ENCODE results near the gene STK32B. TPM values are rescaled to one million over a fixed set of nuclear protein-coding genes. Genes with fewer than 3 reads are reported as not detected.

STK32B gene
- total and polyA plus RNA-seq, 7 experiments from 2014 or later, result 1.7 TPM; not detected in 6

- Mint-ChIP-seq H3K27ac (no peak overlapping the region), H3K36me3 (peaks cover 0 to 4% (median 0%) of the 10 kb centered on the region in 5 donors), H3K4me1 (no peaks in the 10 kb centered on the region), H3K27me3 (peaks cover 0 to 18% (median 7%) of the 10 kb centered on the region in 5 donors), H3K9me3 (peaks cover 0 to 14% (median 0%) of the 10 kb centered on the region in 11 donors), H3K4me3 (no peak overlapping the region)
- Histone ChIP-seq H3K9me3 (ENCODE audit: control insufficient read depth in 2 of 3, low read length in 3 of 3) (no peaks in the 10 kb centered on the region), H3K27me3 (ENCODE audit: control insufficient read depth in 2 of 2, insufficient read depth in 2 of 2, low read length in 2 of 2) (no peaks in the 10 kb centered on the region), H3K4me1 (ENCODE audit: control insufficient read depth in 2 of 2, insufficient read depth in 2 of 2, low read length in 2 of 2) (no peaks in the 10 kb centered on the region), H3K27ac (ENCODE audit: low read depth, low read length) (no peak overlapping the region), H3K4me3 (ENCODE audit: low read length) (no peak overlapping the region), H3K36me3 (ENCODE audit: control insufficient read depth in 2 of 3, insufficient read depth in 3 of 3, low read length in 3 of 3) (no peaks in the 10 kb centered on the region)
- DNase-seq, result no peak
- intact Hi-C loops (cut with micrococcal nuclease), result no loop called here
- no peak for ATAC-seq
- ChIA-PET CTCF (no interaction called here), POLR2A (no interaction called here)
These were observed 70.8 kb downstream of the STK32B start for GRCh38 chr4:5122114-5122513.

- Histone ChIP-seq H3K9me3 (ENCODE audit: control insufficient read depth in 2 of 3, low read length in 3 of 3) (no peaks in the 10 kb centered on the region), H3K27ac (ENCODE audit: low read depth, low read length) (no peak overlapping the region), H3K36me3 (ENCODE audit: control insufficient read depth in 2 of 3, insufficient read depth in 3 of 3, low read length in 3 of 3) (no peaks in the 10 kb centered on the region), H3K4me1 (ENCODE audit: control insufficient read depth in 2 of 2, insufficient read depth in 2 of 2, low read length in 2 of 2) (no peaks in the 10 kb centered on the region), H3K27me3 (ENCODE audit: control insufficient read depth in 2 of 2, insufficient read depth in 2 of 2, low read length in 2 of 2) (no peaks in the 10 kb centered on the region), H3K4me3 (ENCODE audit: low read length) (no peak overlapping the region)
- Mint-ChIP-seq H3K27ac (no peak overlapping the region), H3K4me1 (no peaks in the 10 kb centered on the region), H3K36me3 (peaks cover 0 to 4% (median 0%) of the 10 kb centered on the region in 5 donors), H3K4me3 (no peak overlapping the region), H3K27me3 (peaks cover 0 to 18% (median 7%) of the 10 kb centered on the region in 5 donors), H3K9me3 (peaks cover 0 to 14% (median 0%) of the 10 kb centered on the region in 11 donors)
- intact Hi-C loops (cut with micrococcal nuclease), result no loop called here
- no peak for DNase-seq
- ATAC-seq, result no peak
- POLR2A ChIA-PET, result no interaction called here
- CTCF ChIA-PET, result no interaction called here
These were observed 73.6 kb downstream of the STK32B start for GRCh38 chr4:5124876-5125275.

- Histone ChIP-seq H3K27me3 (ENCODE audit: control insufficient read depth in 2 of 2, insufficient read depth in 2 of 2, low read length in 2 of 2) (no peaks in the 10 kb centered on the region), H3K9me3 (ENCODE audit: control insufficient read depth in 2 of 3, low read length in 3 of 3) (no peaks in the 10 kb centered on the region), H3K27ac (ENCODE audit: low read depth, low read length) (no peak overlapping the region), H3K4me3 (ENCODE audit: low read length) (no peak overlapping the region), H3K4me1 (ENCODE audit: control insufficient read depth in 2 of 2, insufficient read depth in 2 of 2, low read length in 2 of 2) (no peaks in the 10 kb centered on the region), H3K36me3 (ENCODE audit: control insufficient read depth in 2 of 3, insufficient read depth in 3 of 3, low read length in 3 of 3) (no peaks in the 10 kb centered on the region)
- CTCF ChIA-PET, result no interaction called here
- Mint-ChIP-seq H3K4me1 (no peaks in the 10 kb centered on the region), H3K27me3 (peaks cover 0 to 18% (median 7%) of the 10 kb centered on the region in 5 donors), H3K4me3 (no peak overlapping the region), H3K27ac (no peak overlapping the region), H3K36me3 (peaks cover 0 to 4% (median 0%) of the 10 kb centered on the region in 5 donors), H3K9me3 (peaks cover 0 to 10% (median 0%) of the 10 kb centered on the region in 11 donors)
- intact Hi-C loops (cut with micrococcal nuclease), result no loop called here
- ATAC-seq (no peak), DNase-seq (no peak)
- POLR2A ChIA-PET, result no interaction called here
These were observed 74.0 kb downstream of the STK32B start for GRCh38 chr4:5125321-5125720.

GRCh38 chr4:5126231-5126630 is 75.0 kb downstream of the STK32B start:
- Histone ChIP-seq H3K4me3 (ENCODE audit: low read length) (no peak overlapping the region), H3K9me3 (ENCODE audit: control insufficient read depth in 2 of 3, low read length in 3 of 3) (no peaks in the 10 kb centered on the region), H3K27ac (ENCODE audit: low read depth, low read length) (no peak overlapping the region), H3K4me1 (ENCODE audit: control insufficient read depth in 2 of 2, insufficient read depth in 2 of 2, low read length in 2 of 2) (no peaks in the 10 kb centered on the region), H3K36me3 (ENCODE audit: control insufficient read depth in 2 of 3, insufficient read depth in 3 of 3, low read length in 3 of 3) (no peaks in the 10 kb centered on the region), H3K27me3 (ENCODE audit: control insufficient read depth in 2 of 2, insufficient read depth in 2 of 2, low read length in 2 of 2) (no peaks in the 10 kb centered on the region)
- Mint-ChIP-seq H3K9me3 (peaks cover 0 to 10% (median 2%) of the 10 kb centered on the region in 11 donors), H3K4me1 (no peaks in the 10 kb centered on the region), H3K27ac (no peak overlapping the region), H3K4me3 (no peak overlapping the region), H3K27me3 (peaks cover 0 to 25% (median 7%) of the 10 kb centered on the region in 5 donors), H3K36me3 (peaks cover 0 to 4% (median 0%) of the 10 kb centered on the region in 5 donors)
- ATAC-seq (no peak), DNase-seq (no peak)
- ChIA-PET POLR2A (no interaction called here), CTCF (no interaction called here)
- intact Hi-C loops (cut with micrococcal nuclease), result no loop called here

- intact Hi-C loops (cut with micrococcal nuclease), result no loop called here
- Mint-ChIP-seq H3K27ac (no peak overlapping the region), H3K36me3 (peaks cover 0 to 8% (median 0%) of the 10 kb centered on the region in 5 donors), H3K4me3 (no peak overlapping the region), H3K4me1 (no peaks in the 10 kb centered on the region), H3K27me3 (peaks cover 0 to 31% (median 13%) of the 10 kb centered on the region in 5 donors), H3K9me3 (peaks cover 0 to 10% (median 5%) of the 10 kb centered on the region in 11 donors)
- DNase-seq (no peak), ATAC-seq (no peak)
- no peaks in the 10 kb centered on the region for H3K4me1 ChIP-seq (ENCODE audit: control insufficient read depth in 2 of 2, insufficient read depth in 2 of 2, low read length in 2 of 2)
- no peaks in the 10 kb centered on the region for H3K9me3 ChIP-seq (ENCODE audit: control insufficient read depth in 2 of 3, low read length in 3 of 3)
- no peaks in the 10 kb centered on the region for H3K27me3 ChIP-seq (ENCODE audit: control insufficient read depth in 2 of 2, insufficient read depth in 2 of 2, low read length in 2 of 2)
- ChIA-PET POLR2A (no interaction called here), CTCF (no interaction called here)
- no peaks in the 10 kb centered on the region for H3K36me3 ChIP-seq (ENCODE audit: control insufficient read depth in 2 of 3, insufficient read depth in 3 of 3, low read length in 3 of 3)
- H3K27ac ChIP-seq (ENCODE audit: low read depth, low read length), result no peak overlapping the region
- no peak overlapping the region for H3K4me3 ChIP-seq (ENCODE audit: low read length)
These were observed 75.6 kb downstream of the STK32B start for GRCh38 chr4:5126857-5127256.

GRCh38 chr4:5127556-5127955 is 76.3 kb downstream of the STK32B start:
- no peak for ATAC-seq

GRCh38 chr4:5128569-5128968 is 77.3 kb downstream of the STK32B start:
- Histone ChIP-seq H3K27ac (ENCODE audit: low read depth, low read length) (no peak overlapping the region), H3K9me3 (ENCODE audit: control insufficient read depth in 2 of 3, low read length in 3 of 3) (no peaks in the 10 kb centered on the region), H3K36me3 (ENCODE audit: control insufficient read depth in 2 of 3, insufficient read depth in 3 of 3, low read length in 3 of 3) (no peaks in the 10 kb centered on the region), H3K27me3 (ENCODE audit: control insufficient read depth in 2 of 2, insufficient read depth in 2 of 2, low read length in 2 of 2) (no peaks in the 10 kb centered on the region), H3K4me1 (ENCODE audit: control insufficient read depth in 2 of 2, insufficient read depth in 2 of 2, low read length in 2 of 2) (no peaks in the 10 kb centered on the region), H3K4me3 (ENCODE audit: low read length) (no peak overlapping the region)
- no peak overlapping the region for H3K27ac Mint-ChIP-seq
- H3K4me3 Mint-ChIP-seq, result no peak overlapping the region
- intact Hi-C loops (cut with micrococcal nuclease), result no loop called here
- H3K27me3 Mint-ChIP-seq, result peaks cover 0 to 32% (median 21%) of the 10 kb centered on the region in 5 donors
- H3K4me1 Mint-ChIP-seq, result no peaks in the 10 kb centered on the region
- peaks cover 0 to 8% (median 0%) of the 10 kb centered on the region in 5 donors for H3K36me3 Mint-ChIP-seq
- ATAC-seq (no peak), DNase-seq (no peak)
- H3K9me3 Mint-ChIP-seq, result peaks cover 0 to 11% (median 5%) of the 10 kb centered on the region in 11 donors
- CTCF ChIA-PET, result no interaction called here
- POLR2A ChIA-PET, result no interaction called here

More at GRCh38 chr4:5127556-5127955, 76.3 kb downstream of the STK32B start:
- CTCF ChIA-PET, result no interaction called here
- no peak overlapping the region for H3K27ac ChIP-seq (ENCODE audit: low read depth, low read length)
- no peak for DNase-seq
- peaks cover 0 to 32% (median 16%) of the 10 kb centered on the region in 5 donors for H3K27me3 Mint-ChIP-seq
- no peaks in the 10 kb centered on the region for H3K27me3 ChIP-seq (ENCODE audit: control insufficient read depth in 2 of 2, insufficient read depth in 2 of 2, low read length in 2 of 2)
- H3K36me3 ChIP-seq (ENCODE audit: control insufficient read depth in 2 of 3, insufficient read depth in 3 of 3, low read length in 3 of 3), result no peaks in the 10 kb centered on the region
- H3K4me1 ChIP-seq (ENCODE audit: control insufficient read depth in 2 of 2, insufficient read depth in 2 of 2, low read length in 2 of 2), result no peaks in the 10 kb centered on the region
- H3K9me3 Mint-ChIP-seq, result peaks cover 0 to 11% (median 5%) of the 10 kb centered on the region in 11 donors
- no peak overlapping the region for H3K4me3 ChIP-seq (ENCODE audit: low read length)
- intact Hi-C loops (cut with micrococcal nuclease), result no loop called here
- POLR2A ChIA-PET, result no interaction called here
- H3K4me1 Mint-ChIP-seq, result no peaks in the 10 kb centered on the region
- no peak overlapping the region for H3K27ac Mint-ChIP-seq
- no peak overlapping the region for H3K4me3 Mint-ChIP-seq
- peaks cover 0 to 8% (median 0%) of the 10 kb centered on the region in 5 donors for H3K36me3 Mint-ChIP-seq
- H3K9me3 ChIP-seq (ENCODE audit: control insufficient read depth in 2 of 3, low read length in 3 of 3), result no peaks in the 10 kb centered on the region

Data from naive thymus-derived CD4-positive, alpha-beta T cell (primary cell).